ENCODE measurements around the gene ACE.
A peak's percentile ranks its signal among the peaks of the same experiment; 100 is the strongest.

ACE gene

GRCh38 chr17:63476854-63477479 is at the start of gene ACE:
Gene ACE (plus strand): TSS chr17:63477061. CDS start chr17:63477095, 34 bp downstream.
- Histone ChIP-seq H3K4me3 (peak within 1 kb of the TSS; percentile 32), H3K27me3 (ENCODE audit: low read depth) (no peaks in the 10 kb centered on the region), H3K4me1 (peaks cover 15% of the 10 kb centered on the region), H3K36me3 (replicated peaks) (no peaks in the 10 kb centered on the region), H3K9me3 (no peaks in the 10 kb centered on the region)
- in situ Hi-C loops (cut with MboI; ENCODE audit: low sequenced_read_pairs) = loop anchor here (5.0 kb wide), 1 partner anchor 55 kb away; no protein-coding TSS in a partner anchor
- DNase-seq (ENCODE audit: low spot score in 2 of 2) = peak; percentile 29 to 75

- no peaks in the 10 kb centered on the region for H3K4me1 ChIP-seq
- in situ Hi-C loops (cut with MboI; ENCODE audit: low sequenced_read_pairs) = no loop called here
Measured at GRCh38 chr17:63429766-63430165, 47.1 kb upstream of the ACE start.

GRCh38 chr17:63430223-63430622 is 46.6 kb upstream of the ACE start:
- H3K9me3 ChIP-seq = no peaks in the 10 kb centered on the region
- in situ Hi-C loops (cut with MboI; ENCODE audit: low sequenced_read_pairs) = no loop called here
- no peaks in the 10 kb centered on the region for H3K27me3 ChIP-seq (ENCODE audit: low read depth)
- H3K4me1 ChIP-seq = no peaks in the 10 kb centered on the region
- no peaks in the 10 kb centered on the region; the same call in 1 of the 2 replicates for H3K36me3 ChIP-seq (replicated peaks)
- no peak overlapping the region for H3K4me3 ChIP-seq
- no peak for DNase-seq (ENCODE audit: low spot score in 2 of 2)

More at GRCh38 chr17:63429766-63430165, 47.1 kb upstream of the ACE start:
- Histone ChIP-seq H3K36me3 (replicated peaks) (no peaks in the 10 kb centered on the region; the same call in 1 of the 2 replicates), H3K27me3 (ENCODE audit: low read depth) (no peaks in the 10 kb centered on the region), H3K4me3 (no peak overlapping the region), H3K9me3 (no peaks in the 10 kb centered on the region)
- no peak for DNase-seq (ENCODE audit: low spot score in 2 of 2)

DNA sequence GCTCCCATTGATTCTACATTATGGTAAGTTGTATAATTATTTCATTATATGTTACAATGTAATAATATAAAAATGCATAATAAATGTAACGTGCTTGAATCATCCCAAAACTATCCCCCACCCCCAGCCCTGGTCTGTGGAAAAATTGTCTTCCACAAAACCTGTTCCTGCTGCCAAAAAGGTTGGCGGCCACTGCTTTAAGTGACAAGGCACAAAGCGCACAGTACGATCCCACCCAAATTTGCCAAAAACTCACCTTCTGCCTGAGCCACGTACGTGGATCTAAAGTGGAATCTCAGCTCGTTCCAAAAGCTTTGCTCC is 45.3 kb upstream of the ACE start:
- H3K4me1 ChIP-seq = no peaks in the 10 kb centered on the region
- in situ Hi-C loops (cut with MboI; ENCODE audit: low sequenced_read_pairs) = no loop called here
- no peaks in the 10 kb centered on the region; the same call in 1 of the 2 replicates for H3K36me3 ChIP-seq (replicated peaks)
- no peak overlapping the region for H3K4me3 ChIP-seq
- no peaks in the 10 kb centered on the region for H3K27me3 ChIP-seq (ENCODE audit: low read depth)
- no peaks in the 10 kb centered on the region for H3K9me3 ChIP-seq
- no peak for DNase-seq (ENCODE audit: low spot score in 2 of 2)

DNA sequence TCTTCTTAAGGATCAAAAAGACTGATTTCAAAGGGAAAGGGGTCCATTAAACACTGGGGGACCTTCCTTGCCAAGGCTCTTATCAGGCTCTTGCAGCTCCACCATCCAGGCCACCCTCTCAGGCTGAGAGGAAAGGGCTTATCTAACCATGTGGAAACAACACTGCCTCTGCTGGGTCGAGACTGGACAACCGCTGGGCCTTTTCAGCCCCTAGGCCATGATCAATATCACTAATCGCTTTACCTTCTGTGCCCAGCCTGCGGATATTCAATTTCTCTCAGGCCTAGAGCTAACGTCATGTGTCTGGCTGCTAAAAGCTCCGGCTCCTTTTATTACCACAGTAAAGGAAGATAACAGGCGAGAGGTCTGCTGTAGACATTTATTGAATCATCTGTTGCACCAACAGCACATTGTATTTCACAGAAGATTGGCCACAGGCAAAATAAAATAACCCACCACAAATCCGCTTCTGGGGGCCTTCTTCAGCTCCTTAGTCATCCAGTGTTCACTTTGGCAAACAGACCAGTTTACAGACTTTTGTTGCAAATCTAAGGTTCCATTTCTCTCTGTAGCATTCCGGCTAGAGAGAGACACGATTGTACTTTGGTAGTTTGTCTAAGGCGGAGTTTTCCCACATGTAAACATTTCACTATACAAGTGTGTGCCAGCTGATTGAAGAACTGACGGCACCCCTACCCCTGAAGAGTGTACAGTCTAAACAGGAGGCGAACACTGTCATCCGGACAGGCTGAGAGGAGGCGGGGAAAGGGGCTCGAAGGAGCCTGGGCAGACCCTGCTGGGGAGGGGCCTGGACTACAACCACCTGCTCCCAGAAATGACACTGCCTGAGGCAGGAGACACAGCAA is 44.7 kb upstream of the ACE start:
- Histone ChIP-seq H3K27me3 (ENCODE audit: low read depth) (no peaks in the 10 kb centered on the region), H3K9me3 (no peaks in the 10 kb centered on the region), H3K4me3 (no peak overlapping the region), H3K4me1 (no peaks in the 10 kb centered on the region), H3K36me3 (replicated peaks) (no peaks in the 10 kb centered on the region; the same call in 1 of the 2 replicates)
- in situ Hi-C loops (cut with MboI; ENCODE audit: low sequenced_read_pairs) = no loop called here
- DNase-seq (ENCODE audit: low spot score in 2 of 2) = no peak

GRCh38 chr17:63433746-63434591 is 42.9 kb upstream of the ACE start:
- in situ Hi-C loops (cut with MboI; ENCODE audit: low sequenced_read_pairs) = no loop called here
- H3K4me1 ChIP-seq = no peaks in the 10 kb centered on the region
- H3K4me3 ChIP-seq = no peak overlapping the region
- no peak for DNase-seq (ENCODE audit: low spot score in 2 of 2)
- no peaks in the 10 kb centered on the region; the same call in 1 of the 2 replicates for H3K36me3 ChIP-seq (replicated peaks)
- no peaks in the 10 kb centered on the region for H3K9me3 ChIP-seq
- H3K27me3 ChIP-seq (ENCODE audit: low read depth) = no peaks in the 10 kb centered on the region

DNA sequence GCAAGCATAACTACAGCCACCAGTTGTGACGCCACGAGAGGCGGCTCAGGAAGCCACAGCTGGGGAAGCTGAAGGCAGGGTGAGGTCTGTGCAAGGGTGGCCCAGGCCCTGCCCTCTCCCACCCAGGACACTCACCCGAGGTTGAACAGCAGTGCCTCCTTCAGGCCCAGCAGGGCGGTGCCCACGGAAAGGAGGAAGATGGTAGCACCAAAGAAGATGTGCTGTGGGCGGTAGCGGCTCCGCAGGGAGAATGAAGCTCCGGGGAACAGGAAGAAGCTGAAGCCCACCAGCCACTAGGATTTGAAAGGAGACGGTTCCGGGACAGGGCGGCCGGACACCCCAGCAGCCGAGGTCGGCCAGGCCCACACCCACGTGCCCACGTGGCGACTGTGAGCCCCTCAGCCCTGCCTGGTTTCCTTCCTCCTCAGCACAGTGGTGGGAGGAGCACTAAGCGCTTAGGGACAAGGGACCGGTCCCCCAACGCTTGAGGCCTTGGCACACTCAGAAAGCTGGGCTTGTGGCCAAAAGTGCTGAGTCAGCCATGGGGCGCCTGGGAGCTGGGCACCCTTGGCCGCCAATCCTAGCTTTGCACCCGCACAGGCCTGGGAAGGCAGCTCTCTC is 41.8 kb upstream of the ACE start:
- in situ Hi-C loops (cut with MboI; ENCODE audit: low sequenced_read_pairs) = no loop called here
- no peaks in the 10 kb centered on the region for H3K4me1 ChIP-seq

GRCh38 chr17:63435681-63436522 is 41.0 kb upstream of the ACE start:
- H3K4me1 ChIP-seq = no peaks in the 10 kb centered on the region
- in situ Hi-C loops (cut with MboI; ENCODE audit: low sequenced_read_pairs) = no loop called here
- no peaks in the 10 kb centered on the region for H3K9me3 ChIP-seq
- no peak overlapping the region for H3K4me3 ChIP-seq
- H3K36me3 ChIP-seq (replicated peaks) = no peaks in the 10 kb centered on the region; the same call in 1 of the 2 replicates
- DNase-seq (ENCODE audit: low spot score in 2 of 2) = no peak
- no peaks in the 10 kb centered on the region for H3K27me3 ChIP-seq (ENCODE audit: low read depth)

More for the DNA sequence above, 41.8 kb upstream of the ACE start:
- no peak overlapping the region for H3K4me3 ChIP-seq
- H3K9me3 ChIP-seq = no peaks in the 10 kb centered on the region
- H3K36me3 ChIP-seq (replicated peaks) = no peaks in the 10 kb centered on the region; the same call in 1 of the 2 replicates
- peak in 1 of 2 experiments; percentile 38 for DNase-seq (ENCODE audit: low spot score in 2 of 2)
- no peaks in the 10 kb centered on the region for H3K27me3 ChIP-seq (ENCODE audit: low read depth)

DNA sequence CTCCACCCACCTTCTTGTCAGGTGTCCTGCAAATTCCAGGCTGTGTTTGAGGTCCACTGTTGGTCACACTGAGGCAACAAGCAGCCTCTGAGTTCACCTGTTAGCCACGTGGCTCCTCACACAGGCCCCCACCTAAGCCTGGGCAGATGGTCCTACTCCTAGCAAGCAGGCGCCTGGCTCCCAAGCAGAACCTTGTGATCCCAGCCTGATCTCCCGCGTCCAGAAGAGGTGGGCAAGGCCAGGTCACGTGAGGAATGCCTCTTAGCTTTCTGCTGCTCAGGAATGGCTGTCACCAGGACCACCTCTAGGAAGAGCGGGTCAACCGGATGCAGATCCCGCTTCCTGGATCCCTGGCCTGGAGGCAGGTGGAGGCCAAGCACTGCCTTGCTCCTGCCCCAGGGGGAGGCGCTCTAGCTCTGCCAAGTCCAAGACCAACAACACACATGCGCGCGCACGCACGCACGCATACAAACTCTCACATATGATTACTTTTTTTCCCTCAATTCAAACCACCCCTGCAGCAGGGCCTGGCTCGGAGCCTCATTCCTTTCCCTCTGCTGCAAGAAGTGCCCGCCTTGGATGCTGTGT is 40.2 kb upstream of the ACE start:
- Histone ChIP-seq H3K4me1 (no peaks in the 10 kb centered on the region), H3K27me3 (ENCODE audit: low read depth) (no peaks in the 10 kb centered on the region), H3K4me3 (no peak overlapping the region), H3K9me3 (no peaks in the 10 kb centered on the region), H3K36me3 (replicated peaks) (no peaks in the 10 kb centered on the region; the same call in 1 of the 2 replicates)
- in situ Hi-C loops (cut with MboI; ENCODE audit: low sequenced_read_pairs) = no loop called here
- peak in 1 of 2 experiments; percentile 36 for DNase-seq (ENCODE audit: low spot score in 2 of 2)

- in situ Hi-C loops (cut with MboI; ENCODE audit: low sequenced_read_pairs) = no loop called here
- H3K36me3 ChIP-seq (replicated peaks) = no peaks in the 10 kb centered on the region; the same call in 1 of the 2 replicates
- no peaks in the 10 kb centered on the region for H3K4me1 ChIP-seq
- DNase-seq (ENCODE audit: low spot score in 2 of 2) = no peak
- H3K9me3 ChIP-seq = no peaks in the 10 kb centered on the region
- no peak overlapping the region for H3K4me3 ChIP-seq
- H3K27me3 ChIP-seq (ENCODE audit: low read depth) = no peaks in the 10 kb centered on the region
Measured at GRCh38 chr17:63437287-63438091, 39.4 kb upstream of the ACE start.

- Histone ChIP-seq H3K4me1 (no peaks in the 10 kb centered on the region), H3K36me3 (replicated peaks) (no peaks in the 10 kb centered on the region; the same call in 1 of the 2 replicates), H3K4me3 (no peak overlapping the region), H3K27me3 (ENCODE audit: low read depth) (no peaks in the 10 kb centered on the region), H3K9me3 (no peaks in the 10 kb centered on the region)
- DNase-seq (ENCODE audit: low spot score in 2 of 2) = no peak
- in situ Hi-C loops (cut with MboI; ENCODE audit: low sequenced_read_pairs) = no loop called here
Measured at GRCh38 chr17:63438092-63439051, 38.5 kb upstream of the ACE start.
